Measurements from ENCODE around the gene ZC2HC1C.

The ZC2HC1C gene

DNA sequence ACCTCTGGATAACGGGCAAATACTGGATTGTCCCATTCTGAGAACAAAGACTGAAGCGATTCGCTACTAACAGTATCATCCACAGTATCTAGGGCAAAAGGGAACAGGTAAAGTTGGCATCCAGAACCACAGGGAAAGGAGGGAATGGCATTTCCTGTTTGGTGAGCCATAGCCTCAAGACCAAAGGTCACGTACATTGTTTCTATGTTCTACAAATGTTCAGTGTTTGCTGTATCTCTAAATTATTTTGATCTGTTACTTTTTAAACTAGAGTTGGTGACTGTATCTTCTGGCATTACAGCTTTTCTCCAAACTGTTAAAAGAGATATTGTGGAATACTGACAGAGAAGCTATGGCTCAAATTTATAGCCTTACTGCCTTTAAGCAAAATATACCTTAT lies 27.8 kb upstream of the ZC2HC1C start:
- Histone ChIP-seq H3K4me3 (ENCODE audit: insufficient read depth, low read length, poor library complexity, severe bottlenecking) (no peak overlapping the region), H2AFZ (ENCODE audit: low read depth, low read length, severe bottlenecking) (no peak overlapping the region), H4K20me1 (ENCODE audit: low read depth, low read length) (no peaks in the 10 kb centered on the region), H3K9me3 (ENCODE audit: insufficient read depth, low read length) (no peaks in the 10 kb centered on the region), H3K36me3 (ENCODE audit: low read length) (no peaks in the 10 kb centered on the region; the same call in 1 of the 2 replicates), H3K9ac (ENCODE audit: low read length) (no peak overlapping the region), H3K27ac (ENCODE audit: low read depth, low read length) (no peak overlapping the region), H3K4me2 (ENCODE audit: low read depth, low read length, poor library complexity, severe bottlenecking) (no peak overlapping the region), H3K9me2 (replicated peaks; ENCODE audit: insufficient read depth, low read length) (no peaks in the 10 kb centered on the region), H3F3A (ENCODE audit: insufficient read depth) (peaks cover 5% of the 10 kb centered on the region; the same call in 1 of the 2 replicates), H3K27me3 (ENCODE audit: low read length) (no peaks in the 10 kb centered on the region), H3K79me2 (ENCODE audit: insufficient read depth, low read length) (peaks cover 16% of the 10 kb centered on the region; the same call in 1 of the 2 replicates)
- TF ChIP-seq CTCF (IDR thresholded peaks at IDR 0.05; ENCODE audit: insufficient read depth, low read length, poor library complexity, severe bottlenecking): no peak
- no peak for TF ChIP-seq EZH2phosphoT487 (conservative IDR thresholded peaks at IDR 0.05; ENCODE audit: low read length)

DNA sequence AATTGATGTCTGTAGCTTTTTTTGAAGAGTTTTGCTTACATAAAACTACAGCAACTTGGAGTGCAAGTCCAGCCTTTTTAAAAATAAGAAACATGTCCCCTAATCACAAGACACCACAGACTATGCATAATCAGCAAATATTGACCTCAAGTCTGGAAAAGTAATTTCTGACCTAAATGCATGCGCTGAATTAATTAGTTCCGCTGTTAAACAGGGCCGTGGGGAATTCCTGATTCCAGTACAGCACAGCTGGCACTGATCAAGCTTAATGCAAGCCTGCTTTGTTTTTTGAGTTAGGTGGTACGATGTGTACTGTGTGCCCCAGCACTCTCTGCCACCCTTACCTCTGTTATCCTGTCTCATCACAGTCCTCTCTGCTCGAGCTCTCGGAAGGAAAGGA lies 27.4 kb upstream of the ZC2HC1C start:
- Histone ChIP-seq H3K9me3 (ENCODE audit: insufficient read depth, low read length) (no peaks in the 10 kb centered on the region), H3K4me2 (ENCODE audit: low read depth, low read length, poor library complexity, severe bottlenecking) (no peak overlapping the region), H4K20me1 (ENCODE audit: low read depth, low read length) (no peaks in the 10 kb centered on the region), H3K4me3 (ENCODE audit: insufficient read depth, low read length, poor library complexity, severe bottlenecking) (no peak overlapping the region), H3K36me3 (ENCODE audit: low read length) (no peaks in the 10 kb centered on the region; the same call in 1 of the 2 replicates), H3K9me2 (replicated peaks; ENCODE audit: insufficient read depth, low read length) (no peaks in the 10 kb centered on the region), H3K27ac (ENCODE audit: low read depth, low read length) (no peak overlapping the region), H3F3A (ENCODE audit: insufficient read depth) (peaks cover 3% of the 10 kb centered on the region; the same call in 1 of the 2 replicates), H3K27me3 (ENCODE audit: low read length) (no peaks in the 10 kb centered on the region), H3K79me2 (ENCODE audit: insufficient read depth, low read length) (peaks cover 16% of the 10 kb centered on the region; the same call in 1 of the 2 replicates), H2AFZ (ENCODE audit: low read depth, low read length, severe bottlenecking) (no peak overlapping the region), H3K9ac (ENCODE audit: low read length) (no peak overlapping the region)
- no peak for TF ChIP-seq CTCF (IDR thresholded peaks at IDR 0.05; ENCODE audit: insufficient read depth, low read length, poor library complexity, severe bottlenecking)
- TF ChIP-seq EZH2phosphoT487 (conservative IDR thresholded peaks at IDR 0.05; ENCODE audit: low read length): no peak

GRCh38 chr14:75044322-75044721 lies 25.1 kb upstream of the ZC2HC1C start:
- no peak overlapping the region for H3K4me2 ChIP-seq (ENCODE audit: low read depth, low read length, poor library complexity, severe bottlenecking)
- H3F3A ChIP-seq (ENCODE audit: insufficient read depth): 0 out of 2 replicates have a peak, but pooled peaks cover 8% of the 10 kb centered on the region
- no peaks in the 10 kb centered on the region; the same call in 1 of the 2 replicates for H3K36me3 ChIP-seq (ENCODE audit: low read length)
- no peak for TF ChIP-seq CTCF (IDR thresholded peaks at IDR 0.05; ENCODE audit: insufficient read depth, low read length, poor library complexity, severe bottlenecking)
- no peak for TF ChIP-seq EZH2phosphoT487 (conservative IDR thresholded peaks at IDR 0.05; ENCODE audit: low read length)
- no peaks in the 10 kb centered on the region for H3K9me3 ChIP-seq (ENCODE audit: insufficient read depth, low read length)
- no peak overlapping the region for H2AFZ ChIP-seq (ENCODE audit: low read depth, low read length, severe bottlenecking)
- H3K79me2 ChIP-seq (ENCODE audit: insufficient read depth, low read length): peaks cover 16% of the 10 kb centered on the region; the same call in 1 of the 2 replicates
- H3K27ac ChIP-seq (ENCODE audit: low read depth, low read length): no peak overlapping the region
- no peak overlapping the region for H3K9ac ChIP-seq (ENCODE audit: low read length)
- no peaks in the 10 kb centered on the region for H4K20me1 ChIP-seq (ENCODE audit: low read depth, low read length)
- H3K27me3 ChIP-seq (ENCODE audit: low read length): no peaks in the 10 kb centered on the region
- H3K9me2 ChIP-seq (replicated peaks; ENCODE audit: insufficient read depth, low read length): no peaks in the 10 kb centered on the region
- H3K4me3 ChIP-seq (ENCODE audit: insufficient read depth, low read length, poor library complexity, severe bottlenecking): no peak overlapping the region

All from SU-DHL-6 (cell line).